Measurements from ENCODE around the gene PLEKHA7.
"Not testable (repeated sequence)": the region's sequence is repeated elsewhere in the genome, so short reads cannot be mapped to it uniquely, and the experiment has no call there.

Gene PLEKHA7

DNA sequence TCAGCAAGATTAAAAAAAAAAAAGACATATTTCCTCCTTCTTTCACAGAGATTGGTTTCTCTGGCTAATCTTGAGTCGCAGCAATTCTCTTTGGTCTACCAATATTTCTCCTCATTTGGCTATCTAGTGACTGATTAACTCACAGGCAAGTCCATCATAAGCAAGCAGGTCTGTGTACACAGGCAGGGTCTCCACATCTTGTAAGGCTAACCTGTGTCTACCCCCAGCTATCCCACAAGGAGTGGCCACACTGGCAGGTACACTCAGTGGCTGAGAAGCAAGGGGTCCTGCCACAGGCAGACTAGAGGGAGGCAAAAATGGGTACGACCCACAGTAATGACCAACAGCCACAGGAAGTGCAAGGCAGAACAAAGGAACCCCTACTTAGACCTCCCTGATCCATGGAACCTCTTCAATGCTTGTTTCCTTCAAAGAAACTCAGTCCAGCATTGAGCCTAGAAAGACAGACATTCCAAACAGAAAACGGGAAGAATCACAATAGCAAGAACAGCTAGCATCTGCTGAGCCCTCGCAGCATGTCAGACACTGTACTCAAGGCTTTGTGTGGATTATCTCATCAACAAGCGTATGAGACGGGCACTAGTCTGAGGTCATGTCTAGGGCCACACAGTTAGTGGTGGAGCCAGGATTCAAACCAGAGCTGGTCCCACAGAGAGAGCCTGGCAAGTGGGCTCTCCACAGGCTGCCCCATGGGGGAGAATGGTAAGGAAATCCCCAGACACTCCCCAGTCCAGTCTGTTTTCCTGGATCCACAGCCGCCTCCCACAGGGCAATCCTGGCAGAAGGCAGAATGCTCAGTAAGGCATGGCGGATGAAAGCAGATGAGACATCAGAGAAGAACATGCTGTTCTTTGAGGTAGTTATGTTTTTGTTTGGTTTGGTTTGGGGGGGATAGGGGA, 34.3 kb downstream of the PLEKHA7 start:
- no peak for DNase-seq (ENCODE audit: low read depth in 4 of 4, low spot score in 1 of 4)

DNA sequence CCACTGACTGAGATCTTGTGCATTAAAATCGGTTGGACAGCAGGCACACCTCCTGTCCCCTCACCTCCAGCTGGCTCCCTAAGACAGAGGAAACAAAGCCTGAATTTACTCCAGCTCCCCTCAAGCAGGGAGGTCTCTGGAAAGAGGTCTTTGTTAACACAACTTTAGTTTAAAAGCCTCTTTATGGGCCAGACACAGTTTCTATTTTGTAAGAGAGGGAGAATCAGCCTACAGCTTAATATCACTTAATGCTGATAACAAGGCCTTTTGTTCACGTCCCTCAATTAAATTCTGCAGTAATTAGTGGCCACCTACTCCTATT, 36.3 kb downstream of the PLEKHA7 start:
- no peak for DNase-seq (ENCODE audit: low read depth in 4 of 4, low spot score in 1 of 4)

DNA sequence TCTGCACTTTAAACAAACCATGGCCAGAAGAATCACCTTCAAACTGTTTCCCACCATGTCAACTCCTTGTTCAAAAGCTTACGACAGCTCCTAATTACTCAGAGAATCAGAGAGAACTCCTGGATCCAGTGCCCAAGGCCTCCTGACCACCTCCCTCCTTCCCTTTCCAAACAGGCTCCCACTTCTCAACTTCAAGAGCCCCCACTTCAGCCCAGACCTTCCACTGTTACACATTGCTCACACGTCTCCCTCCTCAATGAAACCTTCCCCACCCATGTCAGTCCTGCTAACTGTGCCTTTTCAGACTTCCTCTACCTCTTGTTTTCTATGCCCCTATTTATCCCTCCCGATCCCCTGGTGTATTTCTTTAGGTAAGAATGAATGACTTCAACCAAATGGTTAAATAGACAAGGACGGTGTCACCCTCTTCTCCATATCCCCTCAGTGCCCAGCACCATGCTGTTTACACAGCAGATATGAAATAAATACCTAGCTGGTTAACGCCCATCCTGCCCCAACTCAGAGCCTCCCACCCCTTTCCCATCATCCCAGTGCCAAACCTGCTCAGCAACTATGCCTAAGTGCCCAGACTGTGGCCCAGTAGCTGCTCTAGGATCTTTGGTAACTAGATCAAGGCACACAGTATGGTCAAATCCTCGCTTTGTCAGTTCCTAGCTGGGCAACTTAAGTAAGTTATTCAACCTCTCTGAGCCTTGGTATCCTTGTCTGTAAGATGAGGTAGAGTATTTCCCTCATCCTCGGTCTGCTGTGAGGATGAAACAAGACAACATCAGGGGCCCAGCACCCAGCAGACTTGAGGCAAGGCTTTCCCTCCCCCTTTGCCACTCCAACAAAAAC, 36.8 kb downstream of the PLEKHA7 start:
- DNase-seq (ENCODE audit: low read depth in 4 of 4, low spot score in 1 of 4) = no peak

DNA sequence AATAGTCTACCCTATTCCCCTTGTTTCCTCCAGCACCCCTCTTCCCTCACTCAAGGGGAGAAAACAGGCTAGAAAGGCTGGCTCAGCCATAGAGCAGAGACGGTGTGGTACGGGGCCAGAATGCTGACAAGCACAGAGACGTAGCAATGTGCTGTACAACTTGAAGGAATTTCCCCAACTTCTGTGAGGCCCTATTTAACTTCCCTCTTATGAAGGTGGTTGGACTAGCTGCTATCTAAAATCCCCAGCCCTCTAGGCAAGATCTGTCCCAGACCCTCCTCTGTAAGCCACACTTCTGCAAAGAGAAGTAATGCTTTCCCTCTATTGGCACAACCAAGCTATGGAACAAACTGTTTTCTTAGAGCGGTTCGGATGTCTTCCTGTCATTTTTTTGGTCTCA, 37.8 kb downstream of the PLEKHA7 start:
- no peak for DNase-seq (ENCODE audit: low read depth in 4 of 4, low spot score in 1 of 4)

DNA sequence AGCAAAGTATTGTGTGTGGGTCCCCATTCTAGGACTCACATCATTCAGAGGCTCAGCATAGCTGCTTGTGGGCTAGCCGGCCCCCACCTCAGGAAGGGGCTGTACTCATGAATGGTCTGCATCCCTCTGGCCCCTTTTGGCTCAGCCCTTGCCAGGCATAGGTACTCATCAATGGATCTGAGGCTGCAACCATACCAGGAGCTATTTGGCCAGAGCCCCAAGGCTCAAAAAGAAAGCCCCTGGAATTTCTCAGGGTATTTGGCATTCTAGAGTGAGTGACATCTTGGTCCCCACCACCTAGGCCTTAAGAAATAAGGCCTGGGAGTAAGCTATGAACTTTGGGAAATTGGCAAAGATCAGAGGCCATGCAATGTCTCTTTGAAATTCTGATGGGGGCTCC, 38.3 kb downstream of the PLEKHA7 start:
- DNase-seq (ENCODE audit: low read depth in 4 of 4, low spot score in 1 of 4) = no peak

DNA sequence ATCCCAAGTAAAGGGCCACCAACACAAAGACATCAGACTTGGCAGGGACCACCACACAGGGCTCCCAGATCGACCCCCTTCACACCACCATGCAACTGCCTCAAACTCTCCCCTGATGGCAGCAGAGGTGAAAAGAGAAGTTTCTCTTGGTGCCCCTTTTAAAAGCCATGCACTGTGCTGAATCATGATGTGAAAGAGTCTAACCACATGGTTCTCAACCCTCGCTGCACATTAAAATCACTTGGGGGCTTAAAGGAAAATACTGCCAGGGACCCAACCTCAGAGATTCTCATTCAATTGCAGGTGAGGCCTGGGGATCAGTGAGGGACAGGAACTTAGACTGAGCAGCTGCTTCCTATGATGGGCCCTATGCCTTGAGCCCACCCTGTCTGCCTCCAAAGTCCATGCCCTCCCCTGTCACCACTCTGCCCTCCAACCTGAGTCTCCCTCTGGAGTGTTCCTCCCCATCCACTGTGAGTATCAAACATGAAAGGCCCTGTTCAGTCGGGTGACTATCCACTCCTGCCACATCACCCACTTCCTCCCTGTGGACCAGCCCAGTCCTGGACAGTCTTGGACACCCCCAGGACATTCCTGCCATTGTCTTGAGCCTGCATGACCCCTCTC, 40.8 kb downstream of the PLEKHA7 start:
- no peak for DNase-seq (ENCODE audit: low read depth in 4 of 4, low spot score in 1 of 4)

DNA sequence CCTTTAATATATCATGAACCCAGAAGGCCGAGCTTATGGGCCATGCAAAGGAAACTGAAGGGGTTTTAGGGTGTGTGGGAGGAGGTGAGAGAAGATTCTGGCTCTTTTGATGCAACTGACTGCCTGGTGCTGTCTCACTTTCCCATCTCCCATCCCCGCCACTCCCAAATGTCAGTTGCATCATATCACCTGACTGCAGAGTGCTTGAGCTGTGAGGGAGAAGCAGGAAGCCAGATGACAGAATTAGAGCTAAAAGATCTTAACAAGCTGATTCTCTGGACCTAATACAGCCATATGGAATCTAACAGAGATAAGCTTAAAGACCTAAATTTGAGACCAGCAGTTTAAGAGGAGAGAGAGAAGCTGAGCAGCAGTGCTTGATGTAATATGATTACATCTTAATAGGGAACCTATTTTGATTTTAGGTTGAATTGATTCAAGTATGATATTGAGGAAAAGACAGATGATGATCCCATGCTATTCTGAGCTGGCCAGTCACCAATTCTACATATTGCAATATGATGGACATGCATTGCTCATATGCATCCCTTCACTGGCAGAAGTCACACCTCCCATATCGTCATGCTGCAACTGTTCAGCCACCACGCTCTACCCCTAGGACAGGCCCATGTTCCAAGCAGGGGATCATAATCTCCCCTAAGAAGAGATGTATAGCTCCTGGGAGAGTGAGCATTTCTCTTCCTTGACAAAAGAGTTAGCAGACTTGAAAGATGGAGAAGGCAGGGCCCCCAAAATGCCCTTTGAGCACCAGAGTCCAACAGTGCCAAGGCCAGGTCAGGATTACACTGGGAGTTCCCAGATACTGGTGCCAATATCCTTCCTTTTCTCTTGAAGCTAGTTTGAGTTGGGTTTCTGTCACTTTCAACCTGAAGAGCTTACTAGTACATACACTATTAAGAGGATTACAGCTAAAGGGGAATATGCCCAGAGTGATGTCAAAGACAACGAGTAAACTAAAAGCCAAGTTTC, 44.9 kb downstream of the PLEKHA7 start:
- no peak for DNase-seq (ENCODE audit: low read depth in 4 of 4, low spot score in 1 of 4)

DNA sequence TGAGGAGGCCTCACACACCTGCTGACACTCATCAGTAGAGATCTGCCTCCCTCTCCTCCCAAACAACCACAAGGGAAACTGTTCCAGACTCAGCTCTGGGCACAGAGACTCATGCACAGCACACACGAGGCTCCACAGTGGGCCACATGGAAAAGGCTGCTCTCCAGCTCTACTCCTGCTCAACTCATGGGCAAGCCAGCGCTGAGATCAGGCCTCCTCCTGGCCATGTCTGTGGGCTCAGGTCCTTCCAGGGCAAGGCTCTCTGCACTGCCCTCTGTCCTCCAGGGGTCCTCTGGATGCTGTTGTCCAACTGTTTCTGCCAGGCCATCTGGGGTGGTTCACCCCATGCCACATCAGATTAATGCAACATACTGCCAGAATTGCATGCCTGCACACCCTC, 46.0 kb downstream of the PLEKHA7 start:
- no peak for DNase-seq (ENCODE audit: low read depth in 4 of 4, low spot score in 1 of 4)

DNA sequence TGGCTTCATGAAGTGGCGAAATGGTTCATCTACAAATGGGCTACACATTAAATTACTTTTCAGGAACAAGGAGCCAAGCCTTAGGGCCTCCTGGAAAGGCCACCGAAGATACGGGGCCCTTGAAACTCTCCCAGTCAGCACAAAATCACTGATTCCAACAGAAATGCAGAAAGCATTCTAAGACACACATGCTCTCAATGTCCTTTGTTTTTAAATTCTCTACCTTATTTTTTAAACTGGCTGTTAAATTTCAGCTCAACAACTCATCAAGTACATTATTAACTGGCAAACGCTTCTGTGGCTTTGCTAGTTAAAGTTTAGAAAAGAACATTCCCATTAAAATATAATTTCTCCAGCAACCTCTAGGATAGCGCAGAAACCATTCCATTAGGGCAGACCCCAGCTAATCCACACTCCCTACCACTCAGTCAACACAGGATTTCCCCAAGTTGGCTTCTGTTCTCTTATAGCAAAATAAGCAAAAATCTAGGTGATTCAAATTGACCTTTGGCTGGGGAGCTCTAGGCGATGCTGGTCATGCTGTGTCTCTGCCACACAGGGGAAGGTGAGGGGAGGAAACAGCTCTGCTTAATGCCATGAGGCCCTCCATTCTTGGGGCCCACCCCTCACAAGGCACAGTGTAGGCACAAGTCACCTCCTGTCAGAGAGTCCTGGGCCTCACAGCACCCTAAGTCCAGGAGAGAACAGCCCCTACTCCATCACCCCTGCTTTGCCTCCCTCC, 47.1 kb downstream of the PLEKHA7 start:
- no peak for DNase-seq (ENCODE audit: low read depth in 4 of 4, low spot score in 1 of 4)

DNA sequence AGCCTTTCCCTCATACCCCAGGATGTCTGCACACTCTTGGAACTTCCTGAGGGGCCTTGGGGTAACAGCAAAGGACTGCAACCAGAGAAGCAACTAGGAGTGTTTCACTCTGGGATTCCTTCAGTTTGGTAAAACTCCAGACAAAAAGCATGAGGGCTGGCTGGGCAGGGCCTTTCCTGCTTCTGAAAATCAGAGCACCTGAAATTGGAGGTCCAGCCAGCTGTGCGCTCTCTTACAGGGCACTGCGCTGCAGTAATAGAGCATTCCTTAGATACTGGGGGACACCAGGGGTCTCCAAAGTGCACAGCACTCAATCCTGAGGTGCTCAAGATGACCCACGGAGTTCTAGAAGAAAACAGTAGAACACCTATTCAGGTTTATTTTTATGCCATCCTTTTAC, 49.7 kb downstream of the PLEKHA7 start:
- DNase-seq (ENCODE audit: low read depth in 4 of 4, low spot score in 1 of 4) = no peak

DNA sequence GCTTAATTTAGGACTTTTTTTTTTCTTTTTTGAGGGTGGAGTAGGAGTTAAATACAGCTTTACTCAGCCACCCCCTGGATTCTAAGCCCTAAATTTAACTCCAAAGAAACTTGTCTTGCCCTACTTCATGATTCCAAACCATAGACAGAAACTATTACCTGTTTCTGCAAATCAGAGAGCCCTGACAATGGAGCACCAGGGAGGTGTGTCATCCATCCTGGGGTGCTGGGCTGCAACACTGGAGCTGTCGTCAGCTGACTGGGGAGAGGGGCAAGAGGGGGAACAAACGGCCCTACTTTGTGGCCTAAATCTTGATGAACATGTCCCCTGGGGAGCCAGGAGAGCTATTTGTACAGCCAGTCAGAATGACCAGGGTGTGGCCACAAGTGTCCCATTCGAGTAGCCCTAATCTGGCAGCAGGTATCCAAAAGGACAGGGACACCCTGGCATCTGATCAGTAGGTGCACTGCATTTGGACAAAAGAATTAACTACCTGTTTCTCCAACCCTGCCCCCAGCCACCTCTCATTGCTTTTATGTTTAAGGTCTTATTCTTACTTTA, 50.8 kb downstream of the PLEKHA7 start:
- DNase-seq (ENCODE audit: low read depth in 4 of 4, low spot score in 1 of 4) = no peak

DNA sequence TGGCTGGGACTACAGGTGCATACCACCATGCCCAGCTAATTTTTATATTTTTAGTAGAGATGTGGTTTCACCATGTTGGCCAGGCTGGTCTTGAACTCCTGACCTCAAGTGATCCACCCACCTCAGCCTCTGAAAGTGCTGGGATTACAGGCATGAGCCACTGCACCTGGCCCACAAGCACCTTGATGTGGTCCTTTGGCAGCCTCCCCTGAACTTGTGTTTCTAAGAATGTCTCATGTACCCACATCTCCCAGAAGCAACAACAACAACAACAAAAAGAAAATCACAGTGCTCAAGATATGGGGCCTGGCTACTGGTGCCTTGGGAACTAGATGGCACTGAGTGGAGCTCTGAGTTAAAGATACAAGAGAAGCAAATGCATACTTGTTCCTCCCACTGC, 51.6 kb downstream of the PLEKHA7 start:
- DNase-seq (ENCODE audit: low read depth in 4 of 4, low spot score in 1 of 4) = not testable (repeated sequence)

DNA sequence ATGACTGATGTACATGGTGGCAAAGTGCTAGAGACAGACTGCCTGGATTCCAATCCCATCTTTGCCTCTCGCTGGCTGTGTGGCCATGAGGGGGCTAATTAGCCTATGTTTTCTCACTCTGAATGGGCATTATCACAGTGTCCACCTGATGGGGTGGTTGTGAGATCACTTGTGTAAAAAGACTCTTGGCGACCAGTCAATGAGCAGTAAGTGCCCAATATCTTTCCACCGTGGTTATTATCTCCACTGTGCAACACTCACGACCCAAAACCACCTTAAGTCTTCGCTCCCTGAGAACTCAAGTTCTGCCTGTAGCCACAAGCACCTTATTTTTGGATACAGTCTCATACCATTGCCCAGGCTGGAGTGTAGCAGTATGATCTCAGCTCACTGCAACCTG, 52.1 kb downstream of the PLEKHA7 start:
- DNase-seq (ENCODE audit: low read depth in 4 of 4, low spot score in 1 of 4) = no peak

DNA sequence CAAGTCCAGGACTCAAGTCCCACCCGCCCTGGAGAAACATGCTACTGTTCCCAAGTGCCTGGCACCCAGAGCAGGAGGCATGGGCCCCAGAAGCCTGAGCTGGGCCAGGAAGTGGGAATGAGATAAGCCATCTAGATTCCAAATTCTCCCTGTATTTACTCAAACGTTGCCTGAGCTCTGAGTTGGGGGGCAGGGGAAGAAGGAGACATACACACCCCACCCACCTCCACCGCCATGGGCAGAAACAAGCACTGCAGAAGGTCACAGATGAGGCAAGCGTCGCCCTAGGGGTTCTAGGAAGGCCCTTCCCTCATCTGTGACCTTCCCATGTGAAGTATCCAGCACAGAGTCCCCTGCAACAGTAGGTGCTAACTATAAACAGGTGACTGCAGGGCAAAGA, 54.0 kb downstream of the PLEKHA7 start:
- no peak for DNase-seq (ENCODE audit: low read depth in 4 of 4, low spot score in 1 of 4)

DNA sequence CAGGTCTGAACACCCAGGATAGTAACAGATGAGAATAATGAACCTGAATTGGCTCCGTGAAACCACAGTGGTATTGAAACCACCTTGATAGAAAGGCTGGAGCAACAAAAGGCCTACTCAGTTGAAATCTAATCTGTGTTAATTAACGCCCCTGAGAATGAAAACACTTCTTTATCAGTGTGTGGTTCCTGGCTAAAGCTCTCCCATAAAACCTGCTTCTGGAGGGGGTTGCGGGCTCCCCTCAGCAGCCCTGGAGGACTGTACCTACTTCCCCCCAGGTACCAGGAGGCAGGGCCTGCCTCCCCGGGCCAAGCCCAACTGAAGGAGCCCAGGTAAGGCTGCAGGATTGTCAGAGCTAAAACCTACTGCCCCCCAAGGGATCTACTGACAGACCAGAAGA, 54.6 kb downstream of the PLEKHA7 start:
- no peak for DNase-seq (ENCODE audit: low read depth in 4 of 4, low spot score in 1 of 4)

DNA sequence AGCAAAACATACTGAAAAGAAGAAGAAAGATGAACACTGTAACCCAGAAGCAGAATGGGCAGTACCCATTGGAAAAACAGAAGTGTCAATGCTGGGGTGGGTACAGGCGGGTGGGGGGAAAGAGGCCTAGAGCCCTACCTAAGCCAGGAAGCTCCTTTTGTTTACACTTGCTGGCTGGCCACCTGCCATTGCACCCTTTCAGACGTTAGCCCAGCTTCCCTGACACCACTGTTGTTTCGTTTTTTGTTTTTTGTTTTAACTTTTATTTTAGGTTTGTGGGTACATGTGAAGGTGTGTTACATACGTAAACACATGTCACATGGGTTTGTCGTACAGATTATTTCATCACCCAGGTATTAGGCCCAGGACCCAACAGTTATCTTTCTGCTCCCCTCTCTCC, 55.4 kb downstream of the PLEKHA7 start:
- no peak for DNase-seq (ENCODE audit: low read depth in 4 of 4, low spot score in 1 of 4)

DNA sequence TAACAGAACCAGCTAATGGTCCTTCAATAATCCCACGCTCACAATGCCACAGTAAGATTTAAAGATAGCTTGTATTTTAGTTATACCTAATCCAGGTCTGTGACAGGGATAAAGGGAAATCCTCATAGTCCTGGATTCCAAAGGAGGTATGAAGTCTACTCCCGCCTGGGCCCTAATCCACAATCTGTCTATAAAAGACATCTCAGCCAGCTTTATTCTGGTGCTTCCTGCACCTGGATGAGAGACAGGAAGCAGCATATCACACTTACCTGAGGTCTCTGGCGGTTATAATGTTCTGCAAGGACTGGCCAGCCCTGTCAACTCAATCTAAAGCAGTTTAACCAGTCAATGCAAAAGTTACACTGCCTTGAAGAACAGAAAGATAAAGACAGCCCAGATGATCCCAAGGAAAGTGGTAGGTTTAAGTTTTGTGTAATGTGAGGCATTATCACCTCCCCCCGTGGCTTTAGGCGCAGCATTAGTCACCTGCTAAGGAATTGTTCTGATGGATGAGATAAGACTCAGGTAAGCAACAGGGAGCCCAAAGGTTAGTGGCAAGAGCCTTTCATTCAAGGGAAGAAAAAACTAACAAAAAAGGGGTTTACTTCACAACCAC, 57.6 kb downstream of the PLEKHA7 start:
- no peak for DNase-seq (ENCODE audit: low read depth in 4 of 4, low spot score in 1 of 4)

DNA sequence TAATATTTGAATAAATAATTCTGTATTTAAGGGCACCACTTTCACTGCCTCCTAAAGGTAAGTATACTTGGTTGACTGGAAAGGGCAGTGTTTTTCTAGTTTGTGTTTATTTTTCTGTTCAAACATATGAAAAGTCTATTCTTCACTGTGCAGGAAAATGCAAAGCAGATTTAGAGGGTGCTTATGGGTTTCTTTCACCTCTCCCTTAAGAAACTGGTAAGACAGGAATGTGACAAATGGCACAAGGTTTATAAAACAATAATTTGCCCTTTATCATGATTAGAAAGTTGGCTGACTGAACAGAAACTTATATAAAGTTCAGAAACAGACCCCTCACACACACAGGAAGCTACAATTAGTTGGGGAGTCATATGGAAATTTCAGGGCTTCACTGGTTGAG, 60.6 kb downstream of the PLEKHA7 start:
- no peak for DNase-seq (ENCODE audit: low read depth in 4 of 4, low spot score in 1 of 4)
